NCI-H2196 treated with DMSO at 0.1 percent for 48 hours (cell line): ENCODE results near the gene MRPS31.
A peak's percentile ranks its signal among the peaks of the same experiment; 100 is the strongest.
"Not testable (repeated sequence)": the region's sequence is repeated elsewhere in the genome, so short reads cannot be mapped to it uniquely, and the experiment has no call there.

Source experiments
- DNase-seq: peaks from one replicate; lab custom pipeline; 2025; ENCODE audit not compliant: unreplicated experiment; lab: John Stamatoyannopoulos, UW

MRPS31 gene

GRCh38 chr13:40790154-40790616, 19.2 kb upstream of the MRPS31 start:
- DNase-seq = no peak

- DNase-seq = peak; percentile 25
These were observed 18.5 kb upstream of the MRPS31 start, which contains the start of gene SLC25A15 for GRCh38 chr13:40789275-40790153. Gene SLC25A15 (plus strand): TSS chr13:40789611. CDS start chr13:40793227, 3,616 bp downstream.

- DNase-seq = not testable (repeated sequence)
These were observed 17.7 kb upstream of the MRPS31 start for GRCh38 chr13:40788540-40789274.

GRCh38 chr13:40787062-40787461, 16.1 kb upstream of the MRPS31 start:
- no peak for DNase-seq

- no peak for DNase-seq
These were observed 15.6 kb upstream of the MRPS31 start for GRCh38 chr13:40786568-40786996.

GRCh38 chr13:40784540-40784939, 13.6 kb upstream of the MRPS31 start:
- no peak for DNase-seq

GRCh38 chr13:40782971-40783370, 12.0 kb upstream of the MRPS31 start:
- DNase-seq = not testable (repeated sequence)

- no peak for DNase-seq
These were observed 10.7 kb upstream of the MRPS31 start for GRCh38 chr13:40781717-40782116.

GRCh38 chr13:40780822-40781401, 9.9 kb upstream of the MRPS31 start:
- DNase-seq = no peak

GRCh38 chr13:40779796-40780285, 8.9 kb upstream of the MRPS31 start:
- DNase-seq = no peak

- DNase-seq = no peak
These were observed 8.1 kb upstream of the MRPS31 start for GRCh38 chr13:40779049-40779448.

- no peak for DNase-seq
These were observed 6.8 kb upstream of the MRPS31 start for GRCh38 chr13:40777809-40778175.

GRCh38 chr13:40777166-40777808, 6.3 kb upstream of the MRPS31 start:
- no peak for DNase-seq

- no peak for DNase-seq
These were observed 5.7 kb upstream of the MRPS31 start for GRCh38 chr13:40776681-40777165.

GRCh38 chr13:40776232-40776631, 5.2 kb upstream of the MRPS31 start:
- no peak for DNase-seq

GRCh38 chr13:40774672-40775071, 3.7 kb upstream of the MRPS31 start:
- no peak for DNase-seq

- no peak for DNase-seq
These were observed 1.9 kb upstream of the MRPS31 start for GRCh38 chr13:40772765-40773473.

- DNase-seq = no peak
These were observed 419 bp downstream of the MRPS31 start for GRCh38 chr13:40770609-40770933.

- DNase-seq = no peak
These were observed 1.0 kb downstream of the MRPS31 start for GRCh38 chr13:40769970-40770369.

GRCh38 chr13:40765602-40766001, 5.4 kb downstream of the MRPS31 start:
- no peak for DNase-seq
